ENCODE measurements around the gene SPAG17.
"Not testable (repeated sequence)": the region's sequence is repeated elsewhere in the genome, so short reads cannot be mapped to it uniquely, and the experiment has no call there.

The SPAG17 gene

GRCh38 chr1:117964290-117965038, 220.6 kb downstream of the SPAG17 start:
- no peak for DNase-seq

- DNase-seq: no peak
Measured at GRCh38 chr1:117959364-117959763, 225.7 kb downstream of the SPAG17 start.

GRCh38 chr1:117952386-117952785, 232.6 kb downstream of the SPAG17 start:
- no peak for DNase-seq

GRCh38 chr1:117942293-117942692, 242.7 kb downstream of the SPAG17 start:
- DNase-seq: no peak

- no peak for DNase-seq
Measured at GRCh38 chr1:117933769-117934168, 251.3 kb downstream of the SPAG17 start.

GRCh38 chr1:117932576-117932975, 252.5 kb downstream of the SPAG17 start:
- DNase-seq: no peak

GRCh38 chr1:117930484-117930883, 254.5 kb downstream of the SPAG17 start:
- no peak for DNase-seq

- DNase-seq: no peak
Measured at GRCh38 chr1:117930173-117930447, 254.9 kb downstream of the SPAG17 start.

- DNase-seq: peak; percentile 98
Measured at GRCh38 chr1:117929343-117930172, 255.5 kb downstream of the SPAG17 start, which contains the start of the genes GDAP2 and WDR3. Gene GDAP2, minus strand, starts transcription at chr1:117929621. Its CDS starts 9,264 bp downstream, at chr1:117920357. Gene WDR3, plus strand, starts transcription at chr1:117929739. Its CDS starts 3,581 bp downstream, at chr1:117933320.

GRCh38 chr1:117928881-117929342, 256.1 kb downstream of the SPAG17 start:
- DNase-seq: peak; percentile 67

GRCh38 chr1:117925981-117926380, 259.0 kb downstream of the SPAG17 start:
- no peak for DNase-seq

GRCh38 chr1:117922717-117923116, 262.3 kb downstream of the SPAG17 start:
- DNase-seq: not testable (repeated sequence)

- DNase-seq: no peak
Measured at GRCh38 chr1:117921991-117922390, 263.0 kb downstream of the SPAG17 start.

- DNase-seq: no peak
Measured at GRCh38 chr1:117919376-117919775, 265.7 kb downstream of the SPAG17 start.

GRCh38 chr1:117911051-117911450, 274.0 kb downstream of the SPAG17 start:
- DNase-seq: no peak

GRCh38 chr1:117905019-117905418, 280.0 kb downstream of the SPAG17 start:
- no peak for DNase-seq

GRCh38 chr1:117904485-117904884, 280.5 kb downstream of the SPAG17 start:
- DNase-seq: no peak

Measured in hematopoietic multipotent progenitor cell treated with erythropoietin and hydrocortisone succinate and interleukin-3 and kit ligand, for 8 days (in vitro differentiated cells).